Measurements from ENCODE around the gene CNN1. TPM values are rescaled to one million over a fixed set of nuclear protein-coding genes. Genes with fewer than 3 reads are reported as not detected.
"Not testable (repeated sequence)": the region's sequence is repeated elsewhere in the genome, so short reads cannot be mapped to it uniquely, and the experiment has no call there.

CNN1 gene
- total RNA-seq, 4 donors from 2014 or later = 7.7 to 72.3 (median 19.7) TPM

DNA sequence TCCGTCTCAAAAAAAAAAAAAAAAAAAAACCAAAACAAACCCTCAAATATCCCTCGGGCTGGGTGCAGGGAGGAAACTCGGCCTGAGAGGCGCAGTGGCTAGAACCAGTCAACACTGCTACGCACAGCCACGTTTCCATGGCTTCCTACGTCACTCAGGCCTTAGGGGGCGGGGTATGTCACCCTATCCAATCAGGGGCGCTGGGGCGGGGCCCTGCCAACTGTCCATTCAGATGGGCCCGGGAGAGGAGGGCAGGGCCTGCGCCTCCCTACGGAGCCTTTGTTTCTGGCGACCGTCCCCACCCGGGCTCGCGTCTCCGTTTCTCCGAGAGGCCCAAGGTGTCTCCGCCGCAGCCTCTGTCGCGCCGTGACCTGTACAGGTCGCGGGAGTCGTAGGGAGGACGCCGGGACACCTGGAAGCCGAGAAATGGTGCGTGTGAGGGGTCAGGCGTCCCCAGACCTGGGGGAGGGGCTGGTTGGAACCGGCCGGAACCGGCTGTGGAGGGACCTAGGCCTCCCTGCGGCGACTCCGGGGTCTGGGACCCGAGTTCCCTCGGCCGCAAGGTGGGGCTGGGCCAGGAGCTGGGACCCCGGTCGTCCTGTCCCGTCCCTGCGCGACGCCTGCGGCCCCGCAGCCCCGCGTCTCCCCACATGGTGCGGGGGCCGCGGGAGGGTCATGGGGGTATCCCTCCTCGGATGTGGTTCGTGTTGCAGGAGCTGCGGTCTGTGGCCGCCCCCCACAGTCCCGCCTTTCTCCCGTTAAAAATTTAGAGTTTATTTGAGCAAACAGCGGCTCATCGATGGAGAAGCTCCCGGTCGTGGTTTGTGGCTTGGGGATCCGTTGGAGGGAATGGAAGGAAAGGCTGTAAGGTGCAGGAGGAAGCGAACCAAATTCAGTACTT is 58.8 kb downstream of the CNN1 start, which contains the start of gene ZNF627:
Gene ZNF627 (plus strand): TSS at position 282 of the 901 bp plus-strand sequence. CDS start 145 bp downstream, at position 427.
- peak within 1 kb of the TSS; percentile 82 for H3K4me3 ChIP-seq (ENCODE audit: low read depth, poor library complexity, severe bottlenecking)
- TF ChIP-seq, protein P1, sequence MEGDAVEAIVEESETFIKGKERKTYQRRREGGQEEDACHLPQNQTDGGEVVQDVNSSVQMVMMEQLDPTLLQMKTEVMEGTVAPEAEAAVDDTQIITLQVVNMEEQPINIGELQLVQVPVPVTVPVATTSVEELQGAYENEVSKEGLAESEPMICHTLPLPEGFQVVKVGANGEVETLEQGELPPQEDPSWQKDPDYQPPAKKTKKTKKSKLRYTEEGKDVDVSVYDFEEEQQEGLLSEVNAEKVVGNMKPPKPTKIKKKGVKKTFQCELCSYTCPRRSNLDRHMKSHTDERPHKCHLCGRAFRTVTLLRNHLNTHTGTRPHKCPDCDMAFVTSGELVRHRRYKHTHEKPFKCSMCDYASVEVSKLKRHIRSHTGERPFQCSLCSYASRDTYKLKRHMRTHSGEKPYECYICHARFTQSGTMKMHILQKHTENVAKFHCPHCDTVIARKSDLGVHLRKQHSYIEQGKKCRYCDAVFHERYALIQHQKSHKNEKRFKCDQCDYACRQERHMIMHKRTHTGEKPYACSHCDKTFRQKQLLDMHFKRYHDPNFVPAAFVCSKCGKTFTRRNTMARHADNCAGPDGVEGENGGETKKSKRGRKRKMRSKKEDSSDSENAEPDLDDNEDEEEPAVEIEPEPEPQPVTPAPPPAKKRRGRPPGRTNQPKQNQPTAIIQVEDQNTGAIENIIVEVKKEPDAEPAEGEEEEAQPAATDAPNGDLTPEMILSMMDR (IDR thresholded peaks at IDR 0.05) = no peak
- peak in 1 of 2 donors; percentile 69 for TF ChIP-seq POLR2A (IDR thresholded peaks at IDR 0.05)
- WGBS, 2 donors = 0% methylated on average over 33 to 61 of the region's 67 CpGs
- intact Hi-C loops (cut with DNase I; ENCODE audit: low total_unique reads) = no loop called here
- DNase-seq (ENCODE audit: low spot score in 2 of 2) = peak; percentile 99 to 100

DNA sequence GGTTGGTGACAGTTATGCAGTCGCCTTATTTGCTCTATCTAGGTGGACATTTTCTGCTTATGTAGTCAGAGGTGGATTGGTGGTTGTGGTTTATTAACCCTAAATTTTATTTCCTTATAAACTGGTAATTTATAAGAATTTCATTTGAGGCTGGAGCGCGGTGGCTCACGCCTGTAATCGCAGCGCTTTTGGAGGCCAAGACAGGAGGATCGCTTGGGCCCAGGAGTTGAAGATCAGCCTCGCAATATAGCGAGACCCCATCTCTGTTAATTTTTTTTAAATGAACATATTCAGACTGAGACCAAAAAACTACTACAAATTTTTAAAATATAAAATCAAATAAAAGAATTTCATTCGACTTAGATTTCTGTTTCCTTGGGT is 59.4 kb downstream of the CNN1 start:
- DNase-seq (ENCODE audit: low spot score in 2 of 2) = no peak
- intact Hi-C loops (cut with DNase I; ENCODE audit: low total_unique reads) = no loop called here
- no peak for TF ChIP-seq POLR2A (IDR thresholded peaks at IDR 0.05)
- TF ChIP-seq, protein P1 (IDR thresholded peaks at IDR 0.05) = no peak
- peak overlapping the region; percentile 82 for H3K4me3 ChIP-seq (ENCODE audit: low read depth, poor library complexity, severe bottlenecking)
- WGBS, 2 donors = 62 to 71% methylated on average over 10 of the region's 10 CpGs

DNA sequence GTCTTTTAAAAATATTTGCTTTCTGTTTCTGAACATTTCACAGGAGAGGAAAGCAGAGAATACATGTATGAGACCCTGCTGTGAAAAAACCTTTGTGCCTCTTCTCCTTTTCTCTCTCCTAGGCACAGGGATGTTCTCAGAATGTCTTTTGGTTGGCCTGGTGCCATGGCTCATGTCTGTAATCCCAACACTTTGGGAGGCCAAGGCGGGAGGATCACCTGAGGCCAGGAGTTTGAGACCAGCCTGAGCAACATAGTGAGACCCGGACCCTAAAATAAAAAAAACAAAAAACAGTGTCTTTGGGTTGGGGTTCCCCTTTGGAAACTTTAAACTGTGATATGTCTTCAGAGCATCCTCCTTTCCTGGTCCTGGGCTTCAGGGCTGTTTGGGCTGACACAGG is 60.1 kb downstream of the CNN1 start:
- H3K4me3 ChIP-seq (ENCODE audit: low read depth, poor library complexity, severe bottlenecking) = no peak overlapping the region
- TF ChIP-seq, protein P1 (IDR thresholded peaks at IDR 0.05) = no peak
- no peak for TF ChIP-seq POLR2A (IDR thresholded peaks at IDR 0.05)
- 85 to 88% methylated on average over 2 of the region's 2 CpGs for WGBS, 2 donors
- no peak for DNase-seq (ENCODE audit: low spot score in 2 of 2)
- intact Hi-C loops (cut with DNase I; ENCODE audit: low total_unique reads) = no loop called here

DNA sequence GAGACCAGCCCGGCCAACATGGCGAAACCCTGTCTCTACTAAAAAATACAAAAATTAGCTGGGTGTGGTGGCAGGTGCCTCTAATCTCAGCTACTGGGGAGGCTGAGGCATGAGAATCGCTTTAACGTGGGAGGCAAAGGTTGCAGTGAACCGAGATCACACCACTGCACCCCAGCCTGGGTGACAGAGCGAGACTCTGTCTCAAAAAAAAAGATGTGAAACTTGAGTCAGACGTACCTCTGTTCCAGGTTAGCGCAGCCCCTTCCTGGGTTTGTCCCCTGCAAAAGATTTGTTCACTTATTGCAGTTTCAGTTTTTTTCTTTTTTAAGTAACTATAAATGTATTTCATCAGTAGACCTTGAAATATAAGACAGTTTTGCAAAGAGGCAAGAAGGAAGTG is 61.1 kb downstream of the CNN1 start:
- 95 to 96% methylated on average over 8 of the region's 8 CpGs for WGBS, 2 donors
- DNase-seq (ENCODE audit: low spot score in 2 of 2); intact Hi-C loops (cut with DNase I; ENCODE audit: low total_unique reads); H3K4me3 ChIP-seq (ENCODE audit: low read depth, poor library complexity, severe bottlenecking): not testable (repeated sequence)

Small RNA genes lying within 50 kb of the gene (microRNA-seq; reads per million reads assigned to microRNA genes)
- 0 reads per million in 2 donors for gene MIR7974 (ENCODE audit: borderline number of aligned reads in 1 of 2, borderline replicate concordance in 2 of 2)

Other genes starting within 250 kb of the CNN1 start
- gene TSPAN16, start 242.7 kb upstream of the CNN1 start, total RNA-seq = not detected
- 100 to 1,000 TPM in 2 of 4 donors, 10 to 100 TPM in 2; 88.6 to 107 (median 98.0) TPM for gene RAB3D, start 199.2 kb upstream of the CNN1 start, total RNA-seq
- gene TMEM205, start 192.6 kb upstream of the CNN1 start, total RNA-seq = 100 to 1,000 TPM; 177 to 222 (median 208) TPM
- 10 to 100 TPM in 2 of 4 donors, 1 to 10 TPM in 2; 8.4 to 20.1 (median 10.4) TPM for gene CCDC159, start 192.3 kb upstream of the CNN1 start, total RNA-seq
- 10 to 100 TPM; 18.6 to 40.6 (median 29.8) TPM for gene PLPPR2, start 183.4 kb upstream of the CNN1 start, total RNA-seq
- 1 to 10 TPM; 2.1 to 3.3 (median 2.3) TPM for gene SWSAP1, start 164.2 kb upstream of the CNN1 start, total RNA-seq
- 1 to 10 TPM; 1.3 to 2.9 (median 2.5) TPM for gene EPOR, start 154.5 kb upstream of the CNN1 start, total RNA-seq
- gene RGL3, start 119.5 kb upstream of the CNN1 start, total RNA-seq = 1 to 10 TPM in 2 of 4 donors, under 1 TPM in 2; 0.17 to 6.3 (median 1.6) TPM
- gene ODAD3, start 103.7 kb upstream of the CNN1 start, total RNA-seq = 1 to 10 TPM in 1 of 4 donors, under 1 TPM in 2, not detected in 1; 0.44 to 1.1 (median 0.94) TPM
- 100 to 1,000 TPM; 121 to 189 (median 157) TPM for gene PRKCSH, start 103.2 kb upstream of the CNN1 start, total RNA-seq
- gene ELAVL3, start 57.8 kb upstream of the CNN1 start, total RNA-seq = not detected
- gene ZNF653, start 33.0 kb upstream of the CNN1 start, total RNA-seq = 10 to 100 TPM in 3 of 4 donors, 1 to 10 TPM in 1; 8.4 to 16.9 (median 11.6) TPM
- gene ECSIT, start 9.7 kb upstream of the CNN1 start, total RNA-seq = 10 to 100 TPM; 55.9 to 82.8 (median 57.7) TPM
- 10 to 100 TPM; 22.3 to 41.5 (median 35.4) TPM for gene ELOF1, start 20.4 kb downstream of the CNN1 start, total RNA-seq
- gene ACP5, start 38.8 kb downstream of the CNN1 start, total RNA-seq = 10 to 100 TPM; 29.0 to 63.5 (median 52.1) TPM
- 10 to 100 TPM in 3 of 4 donors, 1 to 10 TPM in 1; 8.6 to 12.1 (median 11.2) TPM for gene ZNF627, start 58.6 kb downstream of the CNN1 start, total RNA-seq
- 1 to 10 TPM; 5.5 to 8.4 (median 6.5) TPM for gene ZNF823, start 200.1 kb downstream of the CNN1 start, total RNA-seq
- 1 to 10 TPM; 3.5 to 6.4 (median 6.0) TPM for gene ZNF441, start 228.1 kb downstream of the CNN1 start, total RNA-seq